HG03571 (cell line): ENCODE results near the gene SELENOP.

Source experiments
- ATAC-seq: cut with Tn5 transposase; IDR thresholded peaks from one replicate; pipeline ENCODE4 v1.9.1; 2021; ENCODE audit not compliant: unreplicated experiment

SELENOP gene

DNA sequence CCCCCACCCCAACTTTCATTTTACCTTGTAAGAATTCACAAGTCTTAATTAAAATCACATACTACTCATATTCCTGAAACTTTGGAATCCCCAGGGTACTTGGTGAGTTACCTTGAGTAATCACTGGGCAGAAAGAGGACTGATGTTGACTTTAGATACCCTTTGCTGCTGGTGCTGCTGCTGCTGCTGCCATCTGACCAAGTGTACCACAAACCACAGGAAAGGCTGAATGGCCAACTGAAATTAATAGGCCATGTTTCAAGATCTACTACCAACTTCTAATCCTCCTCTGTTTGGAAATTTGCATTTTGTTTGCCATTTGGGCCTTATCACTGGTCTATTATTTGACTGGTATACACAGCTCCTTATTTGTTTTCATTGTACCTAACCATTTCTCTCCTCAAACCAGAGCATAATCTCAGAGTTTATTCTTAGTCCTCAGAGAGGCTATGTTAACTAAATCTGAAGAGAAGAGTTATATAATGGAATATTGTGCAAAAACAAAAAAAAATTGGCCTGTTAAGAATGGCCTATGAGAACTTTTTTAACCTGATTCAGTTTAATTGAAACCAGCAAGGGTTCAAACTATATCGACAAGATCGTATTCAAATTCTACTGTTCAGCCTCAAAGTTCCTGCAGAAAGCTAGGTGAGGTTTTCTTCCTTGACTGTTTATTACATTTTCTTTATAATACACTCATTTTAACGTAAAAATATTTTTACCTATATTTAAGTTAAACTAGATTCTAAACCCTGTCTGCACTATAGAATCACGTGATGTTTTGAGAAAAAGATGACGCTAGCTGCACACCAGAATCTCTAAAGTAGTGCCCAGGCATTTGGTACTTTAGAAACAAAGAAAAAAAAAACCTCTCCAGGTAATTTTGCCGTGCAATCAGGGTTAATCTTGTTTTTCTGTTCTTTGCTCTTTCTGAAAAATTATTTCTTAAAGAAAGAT is 13.1 kb downstream of the SELENOP start:
- no peak for ATAC-seq

DNA sequence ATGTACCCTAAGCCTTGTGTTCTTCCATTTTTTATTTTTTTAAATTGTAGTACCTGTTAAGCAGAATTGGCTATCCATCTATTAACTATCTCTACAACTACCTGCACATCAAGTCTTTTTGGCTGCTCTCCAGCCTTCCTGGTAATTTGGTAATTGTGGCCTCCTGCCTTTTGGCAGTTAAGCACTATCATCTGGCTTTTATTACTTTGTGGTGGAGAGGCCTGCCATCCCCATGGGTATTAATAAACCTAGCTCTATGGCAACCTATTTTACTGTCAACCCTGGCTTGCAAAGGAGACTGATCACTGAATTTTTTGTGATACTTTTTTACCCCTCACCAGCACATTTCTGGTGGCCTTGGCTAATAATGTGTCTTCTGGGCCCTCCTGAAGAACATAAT is 20.5 kb downstream of the SELENOP start:
- ATAC-seq: no peak

DNA sequence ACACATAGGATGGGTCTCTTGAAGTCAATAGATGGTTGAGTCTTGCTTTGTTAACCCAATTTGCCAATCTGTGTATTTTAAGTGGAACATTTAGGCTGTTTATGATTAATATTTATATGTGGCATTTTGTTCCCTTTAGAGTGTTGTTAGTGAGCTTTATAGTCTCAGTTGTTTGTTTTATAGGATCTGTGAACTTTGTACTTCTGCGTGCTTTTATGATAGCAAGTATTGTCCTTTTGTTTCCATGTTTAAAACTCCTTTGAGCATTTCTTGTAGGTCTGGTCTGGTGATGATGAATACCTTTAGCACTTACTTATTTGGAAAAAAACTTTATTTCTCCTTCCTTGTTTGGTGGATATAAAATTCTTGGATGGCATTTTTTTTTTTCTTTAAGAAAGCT is 23.8 kb downstream of the SELENOP start:
- no peak for ATAC-seq

DNA sequence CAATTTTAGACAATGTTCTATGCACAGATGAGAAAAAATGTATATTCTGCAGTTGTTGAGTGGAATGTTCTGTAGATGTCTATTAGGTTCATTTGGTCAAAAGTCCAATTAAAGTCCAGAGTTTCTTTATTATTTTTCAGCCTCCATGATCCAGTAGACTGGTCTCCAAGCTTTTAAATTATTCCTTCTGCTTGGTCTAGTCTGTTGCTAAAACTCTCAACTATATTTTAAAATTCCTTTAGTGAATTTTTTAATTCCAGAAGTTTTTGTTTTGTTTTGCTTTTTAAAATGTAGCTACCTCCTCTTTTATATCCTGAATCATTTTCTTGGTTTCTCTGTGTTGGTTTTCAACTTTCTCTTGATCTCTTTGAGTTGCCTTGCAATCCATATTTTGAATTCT is 24.6 kb downstream of the SELENOP start:
- ATAC-seq: no peak

DNA sequence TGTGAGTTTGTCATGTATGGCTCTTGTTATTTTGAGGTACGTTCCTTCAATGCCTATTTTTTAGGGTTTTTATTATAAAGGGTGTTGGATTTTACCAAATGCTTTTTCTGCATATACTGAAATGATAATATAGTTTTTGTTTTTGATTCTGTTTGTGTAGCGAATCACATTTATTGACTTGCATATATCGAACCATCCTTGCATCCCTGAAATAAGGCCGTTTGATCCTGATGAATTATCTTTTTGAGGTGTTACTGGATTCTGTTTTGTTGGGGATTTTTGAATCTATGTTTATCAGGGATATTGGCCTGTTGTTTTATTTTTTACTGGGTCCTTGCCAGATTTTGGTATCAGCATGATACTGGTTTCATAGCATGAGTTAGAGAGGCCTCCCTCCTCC is 25.9 kb downstream of the SELENOP start:
- no peak for ATAC-seq

DNA sequence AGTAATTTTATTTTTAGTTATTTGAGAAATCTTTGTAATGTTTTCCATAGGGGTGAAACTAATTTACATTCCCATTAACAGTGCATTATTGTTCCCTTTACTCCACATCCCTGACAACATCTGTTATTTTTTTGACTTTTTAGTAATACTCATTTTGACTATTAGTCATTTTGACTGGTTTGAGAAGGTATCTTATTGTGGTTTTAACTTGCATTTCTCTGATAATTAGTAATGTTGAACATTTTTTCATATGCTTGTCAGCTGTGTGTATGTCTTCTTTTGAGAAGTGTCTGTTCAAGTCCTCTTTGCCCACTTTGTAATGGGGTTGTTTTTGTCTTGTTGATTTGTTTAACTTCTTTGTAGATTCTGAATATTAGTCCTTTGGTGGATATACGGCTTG is 27.6 kb downstream of the SELENOP start:
- ATAC-seq: no peak

DNA sequence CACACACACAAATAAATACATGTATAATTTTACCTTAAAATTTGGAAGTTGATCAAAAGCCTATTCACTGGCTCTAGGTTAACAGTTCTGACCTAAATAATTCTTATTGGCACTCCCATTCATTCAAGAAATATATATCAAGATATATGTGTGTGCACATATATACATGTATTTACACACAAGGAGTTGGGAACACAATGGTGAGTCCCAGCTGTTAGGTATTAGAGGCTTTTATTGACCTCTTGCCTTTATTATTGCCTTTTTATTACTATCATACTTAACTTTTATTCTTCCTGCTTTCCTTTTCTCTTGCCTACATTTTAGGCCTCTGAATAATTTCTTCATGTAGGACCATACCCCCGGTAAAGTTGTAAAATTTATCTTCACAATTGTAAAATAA is 30.1 kb downstream of the SELENOP start:
- ATAC-seq: no peak

DNA sequence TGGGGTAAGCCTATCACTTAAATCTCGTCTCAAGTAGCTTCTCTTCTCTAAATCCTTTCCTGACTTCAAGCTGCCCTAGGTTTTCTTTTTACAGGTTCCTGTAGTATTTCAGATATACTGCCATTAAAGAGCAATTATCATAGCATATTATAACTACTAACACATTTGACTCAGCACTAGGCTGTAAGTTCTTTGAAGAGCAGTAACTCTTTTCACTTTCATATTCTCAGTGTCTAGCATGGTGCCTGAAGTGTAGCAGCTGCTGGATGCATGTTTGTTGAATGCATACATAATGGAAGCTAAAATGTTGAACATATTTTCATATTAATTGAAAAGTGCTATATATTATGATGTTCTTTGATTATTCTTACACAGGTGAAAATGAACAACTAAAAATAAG is 32.6 kb downstream of the SELENOP start:
- no peak for ATAC-seq

DNA sequence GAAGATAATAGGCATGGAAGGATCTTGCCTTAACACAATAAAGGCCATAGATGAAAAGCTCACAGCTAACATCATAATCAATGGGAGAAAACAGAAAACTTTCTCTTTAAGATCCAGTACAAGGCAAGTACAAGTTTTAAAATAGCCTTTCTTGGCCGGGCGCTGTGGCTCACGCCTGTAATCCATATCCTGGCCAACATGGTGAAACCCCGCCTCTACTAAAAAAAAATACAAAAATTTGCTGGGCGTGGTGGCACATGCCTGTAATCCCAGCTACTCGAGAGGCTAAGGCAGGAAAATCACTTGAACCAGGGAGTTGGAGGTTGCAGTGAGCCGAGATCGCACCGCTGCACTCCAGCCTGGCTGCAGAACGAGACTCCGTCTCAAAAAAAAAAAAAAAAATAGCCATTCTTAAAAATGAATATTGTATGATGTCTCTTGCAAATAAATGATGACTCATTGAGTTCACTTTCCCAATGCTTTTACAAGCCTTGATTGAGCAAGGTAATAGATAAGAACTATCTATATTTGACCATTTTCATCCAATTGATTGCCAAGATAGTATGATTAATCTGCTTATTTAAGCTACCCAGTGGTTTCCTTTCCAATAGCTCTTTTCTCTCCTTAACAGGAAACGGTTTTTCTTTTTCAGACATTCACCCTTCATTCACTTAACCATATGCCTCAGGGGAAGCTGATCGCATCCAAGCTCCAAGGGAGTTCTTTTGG is 39.3 kb downstream of the SELENOP start:
- ATAC-seq: no peak

DNA sequence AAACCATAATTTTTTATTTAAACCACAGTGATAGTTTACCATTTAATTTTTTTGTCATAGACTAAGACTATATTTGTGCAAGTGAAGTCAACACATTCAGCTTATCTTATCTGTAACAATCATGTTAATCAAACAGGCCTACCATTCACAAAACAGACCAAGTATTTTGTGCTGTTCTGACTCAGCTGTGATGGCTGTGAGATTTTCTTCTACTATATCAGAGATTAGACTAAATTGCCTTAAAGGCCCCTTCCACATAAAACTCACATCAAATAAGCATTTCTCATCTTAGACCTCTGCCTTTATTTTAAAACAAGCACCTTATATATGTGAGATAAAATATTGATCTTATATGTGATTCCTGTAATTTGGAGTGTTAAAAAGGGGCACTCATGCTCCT is 41.7 kb downstream of the SELENOP start:
- no peak for ATAC-seq

DNA sequence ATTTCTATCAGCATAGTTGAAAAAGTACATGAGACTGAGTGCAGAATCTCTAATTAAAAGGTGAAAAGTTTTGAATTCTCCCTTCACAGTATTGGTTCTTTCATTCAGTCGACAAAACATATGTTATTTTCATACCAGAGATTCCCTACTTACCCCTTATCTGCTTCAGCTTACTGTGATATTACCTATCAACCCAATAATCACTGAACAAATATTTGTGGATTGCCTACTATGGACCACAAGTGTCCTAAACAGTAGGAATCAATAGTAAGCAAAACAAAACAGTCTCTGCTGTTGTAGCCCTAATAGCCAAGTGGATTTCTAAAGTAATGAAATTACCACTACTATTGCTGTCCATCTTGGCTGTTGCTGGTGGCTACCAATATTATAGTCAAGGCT is 43.6 kb downstream of the SELENOP start:
- no peak for ATAC-seq

DNA sequence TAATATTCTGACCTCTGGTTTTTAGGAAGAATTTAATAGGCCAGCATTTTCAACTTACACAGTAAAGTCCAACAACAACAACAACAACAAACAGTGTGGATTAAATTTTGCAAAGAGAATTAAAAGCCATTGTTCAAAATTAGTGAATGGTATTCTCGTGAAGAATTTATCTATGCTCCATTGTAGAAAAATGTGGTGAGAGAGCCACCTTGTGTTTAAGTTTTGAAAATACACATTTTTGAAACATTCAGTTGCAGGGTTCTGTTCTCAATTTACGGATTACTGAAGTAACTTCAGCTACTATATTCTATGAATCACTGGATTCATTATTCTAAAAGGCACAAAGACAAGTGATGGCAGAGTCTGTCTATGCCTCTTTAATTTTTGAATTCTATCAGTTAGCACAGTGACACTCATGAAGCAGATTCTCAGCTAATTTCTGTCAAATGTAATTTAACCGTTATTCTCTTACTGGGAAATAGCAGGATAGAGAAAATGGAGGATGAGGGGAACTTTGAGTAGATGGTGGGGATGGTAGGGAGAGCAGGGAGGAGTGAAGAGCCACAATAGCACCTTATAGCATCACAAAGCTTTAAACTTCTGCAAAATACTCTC is 44.1 kb downstream of the SELENOP start:
- ATAC-seq: no peak

DNA sequence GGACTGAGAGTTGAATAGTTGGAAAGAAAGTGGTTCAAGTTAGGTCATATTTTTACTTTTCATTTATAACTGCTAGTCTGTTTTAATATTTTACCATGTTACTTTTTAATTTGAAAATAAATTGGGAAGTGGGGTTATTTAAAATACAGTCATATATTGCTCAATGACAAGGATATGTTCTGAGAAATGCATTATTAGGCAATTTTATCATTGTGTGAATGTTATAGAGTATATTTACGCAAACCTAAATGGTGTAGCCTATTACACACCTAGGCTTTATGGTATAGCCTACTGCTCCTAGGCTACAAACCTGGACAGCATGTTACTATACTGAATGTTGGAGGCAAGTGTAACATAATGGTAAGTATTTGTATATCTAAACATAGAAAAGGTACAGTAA is 49.9 kb downstream of the SELENOP start:
- ATAC-seq: no peak

DNA sequence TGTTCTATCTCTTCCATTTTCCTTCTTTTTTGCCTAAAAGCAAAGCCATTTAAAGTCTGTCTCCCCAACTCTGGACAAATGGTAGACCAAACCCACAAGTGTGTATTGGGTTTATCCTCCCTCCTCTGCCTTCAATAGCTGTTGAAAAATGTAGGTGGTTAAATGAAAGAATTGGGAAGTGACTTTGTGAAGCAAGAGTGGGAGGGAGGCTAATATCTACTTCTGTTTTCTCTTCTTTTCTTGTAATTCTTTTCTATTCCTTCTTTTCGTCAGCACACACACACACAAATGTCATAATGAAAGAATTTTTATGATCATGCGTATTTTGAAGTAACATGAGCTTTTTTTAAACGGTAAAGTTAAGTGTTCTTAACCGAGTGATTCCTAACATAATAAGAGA is 51.3 kb downstream of the SELENOP start:
- ATAC-seq: no peak

DNA sequence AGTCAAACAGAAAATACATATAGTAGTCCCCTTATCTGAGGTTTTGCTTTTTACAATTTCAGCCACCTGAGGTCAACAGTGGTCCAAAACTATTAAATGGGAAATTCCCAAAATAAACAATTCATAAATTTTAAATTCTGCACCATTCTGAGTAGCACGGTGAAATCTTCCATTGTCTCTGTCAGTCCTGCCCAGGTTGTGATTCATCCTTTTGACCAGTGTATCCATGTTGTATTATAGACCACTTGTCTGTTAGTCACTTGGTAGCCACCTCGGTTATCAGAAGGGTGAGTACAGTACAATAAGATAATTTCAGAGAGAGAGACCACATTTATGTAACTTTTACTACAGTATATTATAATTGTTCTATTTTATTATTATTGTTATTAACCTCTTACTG is 52.2 kb downstream of the SELENOP start:
- ATAC-seq: no peak

DNA sequence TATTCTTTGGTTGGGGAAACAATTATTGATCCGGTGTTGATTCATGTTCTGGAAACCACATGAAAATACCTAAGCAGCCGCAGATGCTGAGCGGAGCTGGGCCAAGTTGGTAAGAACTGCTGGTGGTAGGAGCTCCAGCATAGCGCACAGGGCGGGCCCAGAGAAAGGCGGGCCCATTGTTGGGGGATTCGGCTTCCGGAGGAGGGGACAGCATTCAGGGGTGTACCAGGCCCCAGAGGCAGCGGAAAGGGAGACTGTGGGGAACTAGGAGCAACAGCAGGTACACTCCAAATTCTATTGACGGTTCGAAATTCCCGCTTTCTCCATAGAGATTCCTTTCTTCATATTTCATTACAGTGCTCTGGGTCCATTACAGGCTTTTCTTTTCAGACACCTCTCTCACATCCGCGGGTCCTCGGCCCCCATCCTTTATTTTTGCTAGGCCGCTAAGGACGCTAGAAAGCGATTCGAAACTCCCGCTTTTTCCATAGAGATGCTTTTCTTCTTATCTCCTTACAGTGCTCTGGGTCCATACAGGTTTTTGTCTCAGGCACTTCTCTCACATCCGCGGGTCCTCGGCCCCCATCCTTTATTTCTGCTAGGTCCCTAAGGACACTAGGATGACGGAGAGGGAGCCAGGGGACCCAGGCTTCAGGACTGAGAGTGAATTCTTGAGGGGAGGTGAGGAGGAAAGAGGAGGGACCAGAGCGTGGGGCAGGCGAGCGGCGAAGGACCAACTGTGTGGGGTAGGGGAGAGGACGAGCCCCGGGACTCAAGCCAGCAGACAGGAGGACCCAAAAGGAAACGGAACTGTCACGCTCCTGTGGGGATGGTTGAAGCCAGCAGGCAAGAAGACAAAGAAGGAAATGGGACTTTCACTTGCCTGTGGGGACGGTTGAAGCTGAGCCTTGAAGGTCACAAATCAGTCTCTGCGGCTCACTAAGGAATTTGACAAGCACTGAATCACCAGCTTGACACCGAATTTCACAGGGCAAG is 54.8 kb downstream of the SELENOP start, which contains the start of gene CCDC152:
Gene CCDC152 (plus strand): TSS at position 213 of the 996 bp plus-strand sequence. CDS start 2,304 bp downstream, outside the sequence.
- ATAC-seq: peak; percentile 74

DNA sequence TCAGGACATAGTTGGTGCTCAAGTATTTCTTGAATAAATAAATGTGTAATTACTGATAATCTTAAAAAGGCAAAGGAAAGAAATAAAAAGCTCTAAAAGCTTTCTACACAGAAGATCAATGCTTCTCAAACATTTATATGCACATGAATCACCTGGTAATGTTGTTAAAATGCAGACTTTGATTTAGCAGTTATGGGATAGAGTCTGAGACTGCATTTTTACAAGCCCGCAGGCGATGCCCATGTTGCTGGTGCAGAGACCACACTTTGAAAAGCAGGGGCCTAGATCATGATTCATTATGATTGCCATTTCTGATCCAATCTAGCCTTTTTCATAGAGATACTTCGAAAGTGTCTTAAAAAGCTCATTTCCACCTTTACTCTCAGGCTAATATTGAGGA is 58.6 kb downstream of the SELENOP start:
- ATAC-seq: no peak

DNA sequence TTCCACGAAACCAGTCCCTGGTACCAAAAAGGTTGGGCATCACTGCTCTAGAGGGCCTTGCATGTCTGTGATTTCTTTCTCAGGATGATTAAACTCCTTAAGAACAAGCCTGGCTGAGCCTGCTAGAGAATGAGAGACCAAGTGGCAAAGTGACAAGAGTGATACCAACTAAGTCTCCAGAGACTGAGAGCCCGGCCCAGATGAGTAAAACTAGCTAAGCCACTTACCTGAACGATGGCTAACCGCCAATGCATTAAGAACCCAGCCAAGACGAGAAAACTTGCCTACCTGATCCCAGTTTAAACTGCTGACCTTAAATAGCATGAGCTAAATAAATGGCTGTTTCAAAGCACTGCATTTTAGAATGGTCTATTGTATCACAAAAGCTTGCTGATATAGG is 60.6 kb downstream of the SELENOP start:
- ATAC-seq: no peak

DNA sequence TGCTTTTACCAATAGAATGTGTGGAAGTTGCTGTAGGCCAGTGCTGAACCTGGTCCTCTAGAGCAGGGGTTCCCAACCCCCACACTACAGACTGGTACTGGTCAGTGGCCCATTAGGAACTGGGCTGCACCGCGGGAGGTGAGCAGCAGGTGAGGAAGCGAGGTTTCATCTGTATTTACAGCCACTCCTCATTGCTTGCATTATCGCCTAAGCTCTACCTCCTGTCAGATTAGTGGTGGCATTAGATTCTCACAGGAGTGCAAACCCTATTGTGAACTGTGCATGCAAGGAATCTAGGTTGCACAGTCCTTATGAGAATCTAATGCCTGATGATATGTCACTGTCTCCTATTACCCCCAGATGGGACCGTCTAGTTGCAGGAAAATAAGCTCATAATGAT is 61.2 kb downstream of the SELENOP start:
- ATAC-seq: no peak
